ENCODE measurements around the gene SLC7A6. TPM values are rescaled to one million over a fixed set of nuclear protein-coding genes. Genes with fewer than 3 reads are reported as not detected.

Gene SLC7A6
- total RNA-seq, 6 experiments from 2014 or later, result 1.6 to 9.6 (median 4.5) TPM

DNA sequence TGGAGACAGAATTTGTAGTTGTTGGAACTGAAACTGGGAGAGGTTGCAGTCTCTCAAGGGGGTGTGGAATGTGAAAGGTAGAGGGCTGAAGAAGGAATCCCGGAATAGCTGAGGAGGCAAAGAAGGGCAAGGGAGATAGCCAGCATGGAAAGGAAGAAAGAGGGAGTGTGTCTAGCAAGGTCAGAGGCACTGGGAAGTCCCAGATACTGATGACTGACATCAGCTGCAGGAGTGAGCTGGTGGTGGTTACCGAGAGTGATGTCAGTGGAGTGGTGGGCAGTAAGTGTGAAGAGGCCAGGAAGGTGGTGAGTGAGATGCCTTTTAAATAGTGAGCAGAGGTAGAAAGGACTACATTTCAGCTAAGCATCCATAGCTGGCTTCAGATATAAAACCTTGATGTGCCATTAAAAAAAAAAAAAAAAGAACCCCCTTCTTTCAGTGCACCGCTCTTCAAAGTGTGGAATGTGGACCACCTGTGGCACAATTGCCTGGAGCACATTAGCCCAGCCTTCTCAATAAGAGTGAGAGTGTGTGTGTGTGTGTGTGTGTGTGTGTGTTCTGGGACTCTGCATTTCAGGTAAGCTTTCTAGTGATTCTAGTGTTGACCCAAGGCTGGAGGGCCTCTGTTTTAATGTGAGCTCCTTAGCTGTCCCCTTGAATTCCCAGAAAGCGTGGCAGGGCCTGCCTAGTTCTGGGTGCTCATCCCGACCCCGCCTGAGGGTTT lies 55.0 kb downstream of the SLC7A6 start:
- WGBS (ENCODE audit: insufficient coverage, low coverage, low lambda C conversion rate, missing lambda C conversion rate), result 89% methylated on average over 3 of the region's 6 CpGs
- intact Hi-C loops (cut with DNase I), result no loop called here
- no peak for ATAC-seq

DNA sequence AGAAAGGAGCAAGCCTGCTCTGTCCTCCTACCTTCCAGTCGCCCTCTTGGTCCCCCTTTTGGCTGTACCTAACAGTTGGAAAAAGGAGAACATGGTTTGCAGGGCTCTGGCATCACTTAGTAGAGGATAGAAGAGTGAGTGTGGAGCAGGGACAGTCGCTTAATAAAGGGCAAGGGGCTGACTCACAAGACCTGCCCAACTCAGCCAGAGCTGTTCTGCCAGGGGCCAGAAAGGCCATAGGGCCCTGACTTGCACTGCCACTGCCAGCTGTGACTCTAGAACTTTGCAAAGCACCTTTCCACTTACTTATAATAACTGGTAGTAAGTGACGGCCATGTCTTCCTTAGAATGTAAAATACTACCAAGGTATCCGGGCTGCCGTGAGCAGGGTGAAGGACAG lies 60.0 kb downstream of the SLC7A6 start:
- no CpG with 5 or more reads among the region's 5 CpGs for WGBS (ENCODE audit: insufficient coverage, low coverage, low lambda C conversion rate, missing lambda C conversion rate)
- no peaks in the 10 kb centered on the region for H3K9me3 ChIP-seq
- peaks cover 0 to 42% (median 10%) of the 10 kb centered on the region in 4 donors for H3K36me3 ChIP-seq
- no peaks in the 10 kb centered on the region for H3K4me1 ChIP-seq
- no peak overlapping the region for H3K27ac ChIP-seq
- H3K4me3 ChIP-seq, result no peak overlapping the region
- no peak for TF ChIP-seq POLR2A (IDR thresholded peaks at IDR 0.05)
- TF ChIP-seq, protein P1, sequence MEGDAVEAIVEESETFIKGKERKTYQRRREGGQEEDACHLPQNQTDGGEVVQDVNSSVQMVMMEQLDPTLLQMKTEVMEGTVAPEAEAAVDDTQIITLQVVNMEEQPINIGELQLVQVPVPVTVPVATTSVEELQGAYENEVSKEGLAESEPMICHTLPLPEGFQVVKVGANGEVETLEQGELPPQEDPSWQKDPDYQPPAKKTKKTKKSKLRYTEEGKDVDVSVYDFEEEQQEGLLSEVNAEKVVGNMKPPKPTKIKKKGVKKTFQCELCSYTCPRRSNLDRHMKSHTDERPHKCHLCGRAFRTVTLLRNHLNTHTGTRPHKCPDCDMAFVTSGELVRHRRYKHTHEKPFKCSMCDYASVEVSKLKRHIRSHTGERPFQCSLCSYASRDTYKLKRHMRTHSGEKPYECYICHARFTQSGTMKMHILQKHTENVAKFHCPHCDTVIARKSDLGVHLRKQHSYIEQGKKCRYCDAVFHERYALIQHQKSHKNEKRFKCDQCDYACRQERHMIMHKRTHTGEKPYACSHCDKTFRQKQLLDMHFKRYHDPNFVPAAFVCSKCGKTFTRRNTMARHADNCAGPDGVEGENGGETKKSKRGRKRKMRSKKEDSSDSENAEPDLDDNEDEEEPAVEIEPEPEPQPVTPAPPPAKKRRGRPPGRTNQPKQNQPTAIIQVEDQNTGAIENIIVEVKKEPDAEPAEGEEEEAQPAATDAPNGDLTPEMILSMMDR (IDR thresholded peaks at IDR 0.05), result no peak
- DNase-seq (no peak), ATAC-seq (no peak)
- intact Hi-C loops (cut with DNase I), result no loop called here
- H3K27me3 ChIP-seq, result no peaks in the 10 kb centered on the region

More for the DNA sequence above, 55.0 kb downstream of the SLC7A6 start:
- H3K27me3 ChIP-seq, result no peaks in the 10 kb centered on the region
- H3K4me3 ChIP-seq, result no peak overlapping the region
- no peaks in the 10 kb centered on the region for H3K4me1 ChIP-seq
- H3K36me3 ChIP-seq, result peaks cover 0 to 43% (median 4%) of the 10 kb centered on the region in 4 donors
- no peak for DNase-seq
- H3K9me3 ChIP-seq, result no peaks in the 10 kb centered on the region
- TF ChIP-seq, protein P1 (IDR thresholded peaks at IDR 0.05), result no peak
- no peak for TF ChIP-seq POLR2A (IDR thresholded peaks at IDR 0.05)
- no peak overlapping the region for H3K27ac ChIP-seq

DNA sequence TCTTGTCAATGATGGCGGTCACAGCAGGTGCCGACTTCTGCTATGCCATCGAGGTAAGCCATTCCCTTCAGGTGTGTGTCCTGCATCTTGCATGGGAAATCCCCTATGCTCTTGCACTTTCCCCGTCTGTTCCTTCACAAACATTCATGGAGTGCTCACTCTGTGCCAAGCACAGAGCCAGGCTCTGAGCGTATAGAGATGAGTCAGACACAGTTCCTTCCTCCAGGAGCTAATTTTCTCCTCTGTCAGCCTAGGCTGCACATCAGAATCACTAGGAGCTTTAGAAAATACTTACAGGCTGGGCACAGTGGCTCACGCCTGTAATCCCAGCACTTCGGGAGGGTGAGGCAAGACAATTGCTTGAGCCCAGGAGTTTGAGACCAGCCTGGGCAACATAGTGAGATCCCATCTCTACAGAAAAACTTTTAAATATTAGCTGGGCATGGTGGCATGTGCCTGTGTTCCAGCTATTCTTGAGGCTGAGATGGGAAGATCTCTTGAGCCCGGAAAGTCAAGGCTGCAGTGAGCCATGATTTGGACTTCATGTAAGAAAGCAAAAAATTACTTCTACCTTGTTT lies 60.5 kb downstream of the SLC7A6 start:
- Histone ChIP-seq H3K4me1 (no peaks in the 10 kb centered on the region), H3K27ac (no peak overlapping the region)

DNA sequence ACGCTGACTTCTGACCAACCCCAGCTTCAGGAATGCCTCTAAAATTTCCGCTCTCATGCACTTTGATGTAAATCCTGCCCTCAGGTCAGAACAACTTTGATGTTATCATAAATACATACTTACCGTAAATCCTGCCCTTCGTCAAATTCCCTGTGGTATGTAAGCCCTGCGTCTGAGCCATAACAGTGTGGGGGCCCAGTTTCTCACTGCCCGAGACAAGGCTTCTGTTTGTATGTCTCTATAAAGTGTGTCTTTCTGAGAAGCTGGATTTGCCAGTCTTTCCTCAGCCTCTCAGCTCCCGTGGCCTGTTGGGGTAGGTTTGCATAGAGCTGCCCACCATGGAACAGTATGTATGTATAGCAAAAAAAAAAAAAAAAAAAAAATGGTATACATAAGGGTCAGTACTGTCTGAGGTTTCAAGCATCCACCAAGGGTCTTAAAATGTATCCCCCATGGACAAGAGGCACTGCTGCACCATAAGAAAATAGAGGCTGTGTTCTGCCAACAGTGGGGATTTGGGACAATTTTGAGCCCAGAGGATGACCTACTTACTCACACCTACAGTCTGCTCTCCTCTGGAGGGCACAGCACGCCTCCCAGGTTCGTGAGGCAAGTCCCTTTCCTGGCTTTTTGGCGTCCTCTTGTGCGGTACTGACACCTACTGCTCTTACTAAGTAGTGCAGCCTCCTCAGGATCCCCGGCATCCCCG lies 64.0 kb downstream of the SLC7A6 start:
- ATAC-seq, result peak; percentile 89 to 96 (median 96)
- Histone ChIP-seq H3K27ac (no peak overlapping the region), H3K27me3 (no peaks in the 10 kb centered on the region), H3K9me3 (no peaks in the 10 kb centered on the region), H3K4me3 (no peak overlapping the region), H3K36me3 (peaks cover 0 to 31% (median 10%) of the 10 kb centered on the region in 4 donors), H3K4me1 (peaks cover 0 to 21% (median 10%) of the 10 kb centered on the region in 4 donors)
- intact Hi-C loops (cut with DNase I), result loop anchor here in 1 of 2 donors (5.0 kb wide), 2 partner anchors 71 to 86 kb away; no protein-coding TSS in a partner anchor
- WGBS (ENCODE audit: insufficient coverage, low coverage, low lambda C conversion rate, missing lambda C conversion rate), result 48% methylated on average over 10 of the region's 13 CpGs
- DNase-seq, result peak; percentile 76 to 81 (median 79)
- no peak for TF ChIP-seq POLR2A (IDR thresholded peaks at IDR 0.05)
- TF ChIP-seq, protein P1 (IDR thresholded peaks at IDR 0.05), result peak; percentile 90 to 95 (median 92)

More for the DNA sequence above, 60.5 kb downstream of the SLC7A6 start:
- Histone ChIP-seq H3K9me3 (no peaks in the 10 kb centered on the region), H3K4me3 (no peak overlapping the region), H3K36me3 (peaks cover 0 to 42% (median 10%) of the 10 kb centered on the region in 4 donors), H3K27me3 (no peaks in the 10 kb centered on the region)
- intact Hi-C loops (cut with DNase I), result loop anchor here in 1 of 2 donors (5.0 kb wide), 2 partner anchors 68 to 83 kb away; no protein-coding TSS in a partner anchor
- WGBS (ENCODE audit: insufficient coverage, low coverage, low lambda C conversion rate, missing lambda C conversion rate), result 83% methylated on average over 2 of the region's 8 CpGs
- ATAC-seq, result no peak
- TF ChIP-seq, protein P1 (IDR thresholded peaks at IDR 0.05), result no peak
- no peak for TF ChIP-seq POLR2A (IDR thresholded peaks at IDR 0.05)
- no peak for DNase-seq

Data from right lobe of liver (tissue), 6 donors.